ENCODE data around the gene OR10A6.

- no peak for TF ChIP-seq GATA2 (IDR thresholded peaks at IDR 0.05; ENCODE audit: low read depth, low read length)
- no peak for TF ChIP-seq GATA3 (IDR thresholded peaks at IDR 0.05; ENCODE audit: low read depth, low read length)
Observed at GRCh38 chr11:7892059-7892699, 38.9 kb downstream of the OR10A6 start.
